Pancreas (tissue), 10 donors: ENCODE measurements around the gene PRPH. TPM values are rescaled to one million over a fixed set of nuclear protein-coding genes. Genes with fewer than 3 reads are reported as not detected.

Experiments
- ATAC-seq, 4 donors: fragments of 200-7000 bp; cut with Tn5 transposase; one replicate each; pipeline versions ENCODE4 v1.8.0 to v1.9.1; 2020; ENCODE audit warnings: mild to moderate bottlenecking in 4 of 4, moderate library complexity in 4 of 4
- DNase-seq, 6 donors: peaks; one replicate each; pipeline ENCODE4 v3.0.0-alpha.2; 2020
- FAIRE-seq: peaks from 2 replicates; lab custom pipeline; 2012; peaks lifted over from hg19 to GRCh38; lab: Jason Lieb, UNC
- H3K27ac ChIP-seq, 4 donors: fragments of 200-600 bp; sonication (generic); 1 replicate in 3 of 4; 2 replicates in 1 of 4; pipeline versions ENCODE4 v1.5.0 to v1.8.0; 2020
- H3K27me3 ChIP-seq, 4 donors: fragments of 200-600 bp; one replicate each; pipeline ENCODE4 v1.8.0; 2021
- H3K36me3 ChIP-seq, 3 donors: fragments of 200-600 bp; sonication (generic) in 1 of 3; one replicate each; pipeline versions ENCODE4 v1.5.0 to v1.8.0; 2020 to 2021
- H3K4me1 ChIP-seq, 3 donors: fragments of 200-600 bp; one replicate each; pipeline ENCODE4 v1.8.0; 2021
- H3K4me3 ChIP-seq, 4 donors: fragments of 200-600 bp; sonication (generic) in 2 of 4; one replicate each; pipeline versions ENCODE4 v1.5.0 to v1.8.0; 2020 to 2021
- H3K9me3 ChIP-seq, 4 donors: fragments of 200-600 bp; one replicate each; pipeline ENCODE4 v1.8.0; 2021
- WGBS, 2 donors: extraction: QIAGEN DNeasy Blood & Tissue Kit; methylation state at CpG; one replicate each; pipeline ENCODE4 v1.1.7; 2013; 5-methylcytosine and 5-hydroxymethylcytosine counted together
- intact Hi-C, 3 donors: fragments of 100-400 bp; cut with DNase I; formaldehyde crosslinking; loops; one replicate each; pipeline versions ENCODE4 v1.11.1 to v1.14.2; 2022
- polyA plus RNA-seq, 2 donors: library from polyadenylated mRNA; stranded (reverse); fragments of 200-250 nt; gene quantifications; one replicate each; pipeline ENCODE4 v1.2.3, GENCODE V29; 2013
- total RNA-seq, 6 donors: library from RNA; stranded (reverse); fragmentation: NEBNext Ultra II Directional in 4 of 6; extraction: Animal tissue kit (Norgen Biotek cat#: 25700) in 4 of 6; gene quantifications; one replicate each; pipeline versions ENCODE4 v1.2.1 to v1.2.4, GENCODE V29; 2021 to 2023
- TF ChIP-seq, protein P1 (sequence below), 4 donors: fragments of 200-600 bp; sonication (generic) in 3 of 4; IDR thresholded peaks; one replicate each; pipeline versions ENCODE4 v1.5.0 to v1.8.0; 2021; ENCODE audit warnings: antibody characterized with exemption in 4 of 4
- donor health status: healthy with polysubstance abuse.
- donor health status: DM: no; HTN: no; CAD: no; lungs with moderate emphysema.
- donor health status: DM: no; HTN: no; CAD: no.
- donor health status: control.
- donor health status: control.
- donor health status: Bipolar disorder and iron deficiency.
- donor health status: DM: yes; HTN: yes; CAD: no.
- donor health status: DM: no; HTN: no; CAD: no.
- donor health status: DM: no; HTN: no; CAD: no.
- donor health status: DM: yes; HTN: yes; CAD: no.

Gene PRPH
- total and polyA plus RNA-seq, 8 donors, result 0.44 to 18.7 (median 1.1) TPM

DNA sequence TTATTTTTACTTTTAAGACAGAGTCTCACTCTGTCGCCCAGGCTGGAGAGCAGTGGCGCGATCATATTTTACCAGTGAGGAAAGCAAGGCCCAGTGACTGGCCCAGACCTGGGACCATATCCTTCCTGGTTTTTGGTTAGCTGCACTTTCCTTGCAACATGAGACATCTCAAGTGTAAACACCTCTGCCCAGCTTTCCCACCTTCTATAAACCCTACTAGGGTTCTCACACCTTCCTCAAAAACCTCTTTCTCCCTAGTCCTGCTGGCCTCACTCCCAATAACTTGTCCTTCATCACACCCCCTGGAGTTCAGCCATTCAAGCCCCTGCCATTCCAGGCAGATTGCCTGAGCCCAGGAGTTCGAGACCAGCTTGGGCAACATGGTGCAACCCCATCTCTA is 10.3 kb upstream of the PRPH start:
- Histone ChIP-seq H3K27me3 (peaks cover 0 to 4% (median 0%) of the 10 kb centered on the region in 4 donors), H3K36me3 (no peaks in the 10 kb centered on the region), H3K4me3 (no peak overlapping the region), H3K4me1 (no peaks in the 10 kb centered on the region), H3K27ac (no peak overlapping the region), H3K9me3 (no peaks in the 10 kb centered on the region)
- TF ChIP-seq, protein P1, sequence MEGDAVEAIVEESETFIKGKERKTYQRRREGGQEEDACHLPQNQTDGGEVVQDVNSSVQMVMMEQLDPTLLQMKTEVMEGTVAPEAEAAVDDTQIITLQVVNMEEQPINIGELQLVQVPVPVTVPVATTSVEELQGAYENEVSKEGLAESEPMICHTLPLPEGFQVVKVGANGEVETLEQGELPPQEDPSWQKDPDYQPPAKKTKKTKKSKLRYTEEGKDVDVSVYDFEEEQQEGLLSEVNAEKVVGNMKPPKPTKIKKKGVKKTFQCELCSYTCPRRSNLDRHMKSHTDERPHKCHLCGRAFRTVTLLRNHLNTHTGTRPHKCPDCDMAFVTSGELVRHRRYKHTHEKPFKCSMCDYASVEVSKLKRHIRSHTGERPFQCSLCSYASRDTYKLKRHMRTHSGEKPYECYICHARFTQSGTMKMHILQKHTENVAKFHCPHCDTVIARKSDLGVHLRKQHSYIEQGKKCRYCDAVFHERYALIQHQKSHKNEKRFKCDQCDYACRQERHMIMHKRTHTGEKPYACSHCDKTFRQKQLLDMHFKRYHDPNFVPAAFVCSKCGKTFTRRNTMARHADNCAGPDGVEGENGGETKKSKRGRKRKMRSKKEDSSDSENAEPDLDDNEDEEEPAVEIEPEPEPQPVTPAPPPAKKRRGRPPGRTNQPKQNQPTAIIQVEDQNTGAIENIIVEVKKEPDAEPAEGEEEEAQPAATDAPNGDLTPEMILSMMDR (IDR thresholded peaks at IDR 0.05), result no peak
- no peak for ATAC-seq
- intact Hi-C loops, result no loop called here
- no peak for FAIRE-seq
- WGBS, 2 donors, result 80 to 85% methylated on average over 4 of the region's 4 CpGs
- peak in 1 of 6 donors; percentile 4 for DNase-seq

DNA sequence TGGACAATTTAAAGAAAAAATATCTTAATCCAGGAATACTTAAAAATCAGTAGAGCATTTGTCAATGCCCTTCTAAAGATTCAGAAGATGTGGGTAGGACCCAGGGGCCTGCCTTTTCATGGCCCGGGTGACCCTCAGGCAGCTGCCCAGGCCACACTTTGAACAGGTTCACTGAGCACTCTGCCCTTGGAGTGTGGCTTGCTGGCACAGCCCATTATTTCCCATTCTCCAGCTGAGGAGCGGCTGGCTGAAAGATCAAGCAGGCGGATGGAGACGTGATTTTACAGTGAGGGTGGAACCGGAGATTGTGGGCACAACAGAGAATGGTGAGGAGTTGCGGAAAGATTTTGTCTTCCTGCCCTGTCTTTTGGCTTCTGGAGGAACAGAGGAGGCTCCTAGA is 7.1 kb upstream of the PRPH start:
- peak in 1 of 4 donors; percentile 12 for ATAC-seq
- FAIRE-seq, result no peak
- 34 to 39% methylated on average over 6 of the region's 6 CpGs for WGBS, 2 donors

DNA sequence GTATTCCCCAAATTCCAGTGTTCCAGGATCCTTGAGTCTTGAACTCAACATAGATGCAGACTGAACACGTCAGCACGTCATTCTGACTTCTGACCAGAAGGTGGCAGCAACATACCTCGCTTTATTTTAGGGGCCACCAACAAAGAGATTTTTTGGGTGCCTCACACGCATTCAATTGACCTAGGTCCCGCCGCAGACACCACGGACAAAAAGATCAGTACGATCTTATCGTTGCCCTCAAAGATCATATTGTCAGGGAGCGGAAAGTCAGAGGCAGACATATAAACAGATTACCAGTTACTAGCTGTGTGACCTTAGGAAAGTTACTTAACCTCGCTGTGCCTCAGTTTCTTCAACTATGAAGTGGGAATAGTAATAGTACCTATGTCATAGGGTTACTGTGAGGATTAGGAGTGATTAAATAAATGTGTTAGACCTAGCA is 6.5 kb upstream of the PRPH start:
- H3K36me3 ChIP-seq, result no peaks in the 10 kb centered on the region
- peaks cover 0 to 4% (median 0%) of the 10 kb centered on the region in 4 donors for H3K27me3 ChIP-seq
- no peaks in the 10 kb centered on the region for H3K9me3 ChIP-seq
- TF ChIP-seq, protein P1 (IDR thresholded peaks at IDR 0.05), result peak; percentile 65 to 80 (median 78)
- FAIRE-seq, result no peak
- peak; percentile 58 to 91 (median 74) for ATAC-seq
- WGBS, 2 donors, result 3 to 7% methylated on average over 11 of the region's 11 CpGs
- intact Hi-C loops, result no loop called here
- H3K4me3 ChIP-seq, result no peak overlapping the region
- peak in 3 of 6 donors; percentile 49 to 63 (median 63) for DNase-seq
- H3K27ac ChIP-seq, result no peak overlapping the region
- no peaks in the 10 kb centered on the region for H3K4me1 ChIP-seq

More for the DNA sequence above, 7.1 kb upstream of the PRPH start:
- no peaks in the 10 kb centered on the region for H3K9me3 ChIP-seq
- H3K27me3 ChIP-seq, result peaks cover 0 to 4% (median 0%) of the 10 kb centered on the region in 4 donors
- H3K4me3 ChIP-seq, result no peak overlapping the region
- TF ChIP-seq, protein P1 (IDR thresholded peaks at IDR 0.05), result no peak
- H3K36me3 ChIP-seq, result no peaks in the 10 kb centered on the region
- no peak overlapping the region for H3K27ac ChIP-seq
- H3K4me1 ChIP-seq, result no peaks in the 10 kb centered on the region
- peak in 1 of 6 donors; percentile 13 for DNase-seq
- intact Hi-C loops, result no loop called here

DNA sequence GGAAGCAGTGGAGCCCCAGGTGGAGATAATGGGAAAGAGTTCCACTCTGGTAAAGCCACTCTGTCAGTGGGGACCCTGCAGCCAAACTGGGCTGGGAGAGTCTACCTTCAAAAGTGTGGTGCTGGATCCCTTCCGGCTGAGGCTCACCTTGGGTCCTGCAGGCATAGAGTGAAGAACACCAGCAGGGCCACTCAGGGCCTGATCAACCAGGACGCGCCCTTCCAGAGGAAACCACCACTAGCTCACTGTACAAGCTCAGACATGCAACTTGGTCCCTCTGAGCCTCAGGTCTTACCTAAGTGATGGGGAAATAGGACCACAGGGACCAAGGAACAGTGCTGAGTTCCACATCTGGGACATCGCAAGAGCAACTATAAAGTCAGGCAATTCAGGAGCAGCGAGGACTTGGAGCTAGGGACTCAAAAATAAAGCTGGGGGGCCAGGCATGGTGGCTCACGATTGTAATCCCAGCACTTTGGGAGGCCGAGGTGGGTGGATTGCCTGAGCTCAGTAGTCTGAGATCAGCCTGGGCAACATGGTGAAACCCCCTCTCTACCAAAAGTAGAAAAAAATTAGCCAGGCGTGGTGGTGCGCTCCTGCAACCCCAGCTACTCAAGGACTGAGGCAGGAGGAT is 5.9 kb upstream of the PRPH start:
- Histone ChIP-seq H3K27me3 (peaks cover 0 to 4% (median 0%) of the 10 kb centered on the region in 4 donors), H3K36me3 (no peaks in the 10 kb centered on the region), H3K4me3 (no peak overlapping the region), H3K9me3 (no peaks in the 10 kb centered on the region), H3K27ac (no peak overlapping the region), H3K4me1 (no peaks in the 10 kb centered on the region)
- ATAC-seq (no peak), DNase-seq (peak in 1 of 6 donors; percentile 21), FAIRE-seq (no peak)
- intact Hi-C loops, result no loop called here
- 64 to 72% methylated on average over 9 of the region's 9 CpGs for WGBS, 2 donors
- TF ChIP-seq, protein P1 (IDR thresholded peaks at IDR 0.05), result no peak

DNA sequence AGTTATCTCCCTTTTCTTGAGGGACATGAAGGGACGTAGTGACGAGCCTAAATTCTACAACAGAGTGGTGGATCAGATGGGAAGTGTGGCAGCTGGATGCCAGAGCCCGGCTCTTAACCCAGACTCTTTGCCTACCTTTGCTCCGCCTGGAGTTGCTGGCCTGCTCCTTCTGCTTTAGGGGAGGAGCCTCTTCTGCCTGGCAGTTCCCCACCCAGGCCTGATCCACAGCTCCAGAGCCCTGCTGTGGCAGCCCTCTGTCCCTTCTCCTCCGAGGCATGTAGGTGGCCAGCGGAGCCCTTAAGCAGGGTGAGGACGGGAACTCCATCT is 2.3 kb upstream of the PRPH start:
- H3K27ac ChIP-seq, result no peak overlapping the region
- peaks cover 7 to 10% (median 7%) of the 10 kb centered on the region in 3 donors for H3K4me1 ChIP-seq
- no peak overlapping the region for H3K4me3 ChIP-seq
- H3K36me3 ChIP-seq, result no peaks in the 10 kb centered on the region
- peaks cover 0 to 15% (median 0%) of the 10 kb centered on the region in 4 donors for H3K27me3 ChIP-seq
- H3K9me3 ChIP-seq, result no peaks in the 10 kb centered on the region
- ATAC-seq (peak in 2 of 4 donors; percentile 9 to 31), FAIRE-seq (no peak), DNase-seq (no peak)
- 59 to 62% methylated on average over 7 of the region's 7 CpGs for WGBS, 2 donors
- intact Hi-C loops, result no loop called here
- TF ChIP-seq, protein P1 (IDR thresholded peaks at IDR 0.05), result no peak
